Activated CD4-positive, CD25-positive, alpha-beta regulatory T cell (primary cell): Measurements from ENCODE around the gene SLC39A11.
"Not testable (repeated sequence)": the region's sequence is repeated elsewhere in the genome, so short reads cannot be mapped to it uniquely, and the experiment has no call there.

Experiments
- DNase-seq, 4 experiments: peaks; one replicate each; lab custom pipeline; 2025; lab: John Stamatoyannopoulos, UW

Gene SLC39A11

GRCh38 chr17:72947475-72947874, 145.0 kb downstream of the SLC39A11 start:
- no peak for DNase-seq

DNA sequence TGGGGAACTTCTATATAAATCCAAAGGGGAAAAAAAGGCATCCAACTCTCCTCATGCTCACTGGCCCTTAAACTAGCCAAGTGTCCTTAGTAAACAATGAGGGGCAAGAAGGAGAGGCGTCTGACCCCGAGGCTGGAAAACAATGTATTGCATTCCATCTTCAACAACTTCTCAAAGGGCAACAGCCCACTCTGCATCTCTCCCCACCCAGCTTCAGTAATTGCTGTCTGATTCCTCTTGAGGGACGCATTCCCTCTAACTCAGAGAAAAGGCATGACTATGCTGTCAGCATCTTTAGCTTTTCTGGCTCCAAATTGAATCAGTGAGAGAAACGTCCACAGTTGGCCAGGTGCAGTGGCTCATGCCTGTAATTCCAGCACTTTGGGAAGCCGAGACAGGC, 145.8 kb downstream of the SLC39A11 start:
- DNase-seq = no peak

GRCh38 chr17:72946156-72946555, 146.3 kb downstream of the SLC39A11 start:
- DNase-seq = no peak

- no peak for DNase-seq
These were observed 147.0 kb downstream of the SLC39A11 start for GRCh38 chr17:72945473-72945872.

- DNase-seq = no peak
These were observed 148.4 kb downstream of the SLC39A11 start for GRCh38 chr17:72943826-72944689.

DNA sequence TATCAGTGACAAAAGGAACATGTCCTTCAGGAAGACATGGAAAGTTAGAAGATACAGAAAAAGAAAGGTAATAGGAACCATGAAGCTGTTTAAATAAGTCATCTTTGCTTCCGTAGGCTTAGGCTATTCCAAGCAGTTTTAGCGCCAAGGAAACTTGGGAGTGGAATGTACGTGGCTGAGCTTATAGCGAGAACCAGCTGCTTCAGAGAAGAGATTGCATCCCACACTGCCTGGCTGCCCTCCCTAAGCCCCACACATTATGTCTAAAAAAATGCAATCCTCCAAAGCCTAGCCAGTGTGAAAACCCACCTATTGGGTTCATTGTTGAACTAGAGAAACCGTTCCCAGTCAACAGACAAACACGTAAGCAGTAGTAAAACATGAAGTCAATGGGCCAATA, 149.9 kb downstream of the SLC39A11 start:
- no peak for DNase-seq

- DNase-seq = no peak
These were observed 152.0 kb downstream of the SLC39A11 start for GRCh38 chr17:72940496-72940895.

- DNase-seq = no peak
These were observed 154.0 kb downstream of the SLC39A11 start for GRCh38 chr17:72938482-72938881.

- no peak for DNase-seq
These were observed 154.8 kb downstream of the SLC39A11 start for GRCh38 chr17:72937707-72938106.

DNA sequence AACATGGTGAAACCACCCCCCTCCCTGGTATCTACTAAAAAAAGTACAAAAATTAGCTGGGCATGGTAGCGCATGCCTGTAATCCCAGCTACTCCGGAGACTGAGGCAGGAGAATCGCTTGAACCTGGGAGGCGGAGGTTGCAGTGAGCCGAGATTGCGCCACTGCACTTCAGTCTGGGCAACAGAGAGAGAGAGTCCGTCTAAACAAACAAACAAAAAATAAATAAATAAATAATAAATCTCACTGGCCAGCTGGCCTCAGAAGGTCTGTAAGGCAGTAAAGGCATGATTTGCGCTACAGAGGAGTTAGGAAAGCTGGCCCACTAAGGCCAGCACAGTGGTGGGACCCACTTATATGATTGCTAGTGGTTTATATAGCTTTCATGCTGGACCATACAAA, 155.2 kb downstream of the SLC39A11 start:
- DNase-seq = not testable (repeated sequence)

GRCh38 chr17:72935984-72936383, 156.5 kb downstream of the SLC39A11 start:
- DNase-seq = no peak

- DNase-seq = no peak
These were observed 157.6 kb downstream of the SLC39A11 start for GRCh38 chr17:72934927-72935326.

GRCh38 chr17:72931635-72932034, 160.9 kb downstream of the SLC39A11 start:
- DNase-seq = no peak

- DNase-seq = no peak
These were observed 161.3 kb downstream of the SLC39A11 start for GRCh38 chr17:72931163-72931562.

DNA sequence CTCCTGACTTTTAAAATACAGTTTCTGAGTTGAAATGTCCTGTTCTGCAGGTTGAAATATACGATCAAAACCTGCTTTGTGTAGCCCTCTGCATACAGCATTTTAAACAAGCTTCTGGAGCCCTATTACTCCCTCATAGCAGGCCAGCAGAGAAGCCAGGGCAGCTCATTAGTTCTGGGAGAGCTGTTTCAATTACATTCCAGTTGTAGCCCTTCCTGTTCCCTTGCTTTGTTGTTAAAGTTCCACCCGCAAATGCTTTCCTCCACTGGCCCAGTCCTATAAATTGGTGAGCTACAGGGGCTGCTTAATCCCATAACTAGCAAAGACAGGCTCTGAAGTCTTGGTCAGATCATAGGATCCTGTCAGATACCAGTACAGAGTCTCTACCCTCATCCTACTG, 162.5 kb downstream of the SLC39A11 start:
- no peak for DNase-seq

GRCh38 chr17:72928454-72929136, 163.9 kb downstream of the SLC39A11 start:
- DNase-seq = no peak

- DNase-seq = no peak
These were observed 164.7 kb downstream of the SLC39A11 start for GRCh38 chr17:72927760-72928159.

- DNase-seq = no peak
These were observed 165.3 kb downstream of the SLC39A11 start for GRCh38 chr17:72927146-72927545.

DNA sequence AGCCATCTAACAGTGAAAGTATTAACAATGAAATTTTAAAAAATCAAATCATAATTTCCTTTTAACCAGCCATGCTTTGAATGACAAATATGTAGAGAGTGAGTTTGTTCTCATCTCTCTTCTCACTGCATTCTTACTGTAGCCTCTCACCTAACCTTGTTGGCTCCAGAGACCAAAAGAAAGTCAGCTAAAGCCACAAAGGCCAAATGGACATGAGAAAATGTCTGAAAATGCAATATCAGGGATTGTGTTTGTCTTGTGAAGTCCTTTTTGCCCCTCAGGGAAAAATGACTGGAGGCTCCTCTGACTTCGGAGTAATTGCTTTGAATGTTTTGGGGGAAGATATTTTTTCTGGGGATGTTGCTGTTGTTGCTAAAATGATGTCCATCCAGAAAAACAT, 166.3 kb downstream of the SLC39A11 start:
- no peak for DNase-seq

GRCh38 chr17:72924196-72924595, 168.3 kb downstream of the SLC39A11 start:
- no peak for DNase-seq

DNA sequence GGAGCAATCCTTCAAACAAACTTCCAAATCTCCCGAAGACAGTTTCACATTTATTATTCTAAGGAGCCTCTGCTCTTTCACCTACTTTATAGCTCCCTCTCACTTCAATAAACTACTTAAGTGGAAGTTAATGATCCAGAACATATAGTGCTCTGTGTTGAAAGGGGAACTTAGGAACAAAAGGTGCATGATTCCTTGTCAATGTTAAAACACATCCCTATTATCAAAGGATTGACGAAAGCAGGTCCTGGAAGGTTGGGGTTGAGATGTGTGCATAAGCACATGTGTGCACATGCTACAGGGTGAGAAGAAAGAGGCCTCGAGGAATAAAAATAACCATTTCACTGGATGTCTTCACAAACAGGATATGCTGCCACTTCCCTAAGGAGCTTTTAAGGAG, 170.3 kb downstream of the SLC39A11 start:
- no peak for DNase-seq

GRCh38 chr17:72921347-72922054, 171.0 kb downstream of the SLC39A11 start:
- no peak for DNase-seq

DNA sequence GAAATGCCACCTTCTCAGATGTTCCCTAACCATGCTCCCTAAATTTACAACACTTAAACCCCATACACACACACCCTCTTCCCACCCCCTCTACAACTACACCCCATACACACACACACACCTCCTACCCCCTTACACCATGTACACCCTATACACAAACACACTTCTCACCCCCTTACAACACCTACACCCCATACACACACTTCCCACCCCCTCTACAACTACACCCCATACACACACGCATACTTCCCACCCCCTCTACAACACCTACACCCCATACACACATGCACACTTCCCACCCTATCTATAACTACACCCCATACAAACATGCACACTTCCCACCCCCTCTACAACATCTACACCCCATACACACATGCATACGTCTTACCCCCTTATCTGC, 172.0 kb downstream of the SLC39A11 start:
- DNase-seq = no peak
